GM19463 (cell line): Measurements from ENCODE around the gene RER1.
"Not testable (repeated sequence)": the region's sequence is repeated elsewhere in the genome, so short reads cannot be mapped to it uniquely, and the experiment has no call there.

Experiments
- ATAC-seq: cut with Tn5 transposase; IDR thresholded peaks from one replicate; pipeline ENCODE4 v1.9.1; 2021; ENCODE audit warnings: mild to moderate bottlenecking, moderate library complexity; ENCODE audit not compliant: unreplicated experiment

The RER1 gene

DNA sequence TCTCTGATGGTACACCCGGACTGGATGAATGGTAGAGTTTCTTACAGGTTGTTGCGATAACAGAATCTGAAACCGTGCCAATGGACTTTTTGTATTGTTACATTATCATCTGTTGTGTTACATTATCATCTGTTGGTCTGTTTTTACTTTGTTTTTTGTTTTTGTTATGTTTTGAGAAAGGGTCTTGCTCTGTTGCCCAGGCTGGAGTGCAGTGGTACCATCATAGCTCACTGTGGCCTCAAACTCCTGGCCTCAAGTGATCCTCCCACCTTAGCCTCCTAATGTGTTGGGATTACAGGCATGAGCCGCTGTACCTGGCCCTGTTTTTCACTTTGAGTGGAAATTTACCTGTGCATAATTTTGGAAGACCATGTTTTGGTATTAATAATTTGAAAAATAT lies 30.9 kb downstream of the RER1 start:
- no peak for ATAC-seq

DNA sequence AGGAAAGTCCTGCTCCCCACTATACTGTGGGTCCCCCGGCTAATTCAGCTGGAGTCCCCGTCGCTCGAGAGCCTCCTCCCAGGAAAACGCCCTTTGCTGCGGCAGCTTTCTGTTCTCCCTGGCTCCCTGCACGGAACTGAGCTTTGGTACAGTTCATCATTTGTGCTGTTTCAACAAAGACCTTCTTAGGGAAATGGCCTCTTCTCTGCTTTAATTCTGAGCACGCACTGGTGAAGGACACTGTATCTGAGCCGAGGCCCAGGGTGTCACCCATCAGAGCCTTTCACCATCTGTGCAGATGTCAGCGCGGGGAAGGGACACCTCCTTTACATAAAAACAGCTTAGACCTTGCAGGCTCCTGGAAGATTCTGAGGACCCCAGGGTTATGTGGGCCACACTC lies 34.3 kb downstream of the RER1 start:
- ATAC-seq, result no peak

DNA sequence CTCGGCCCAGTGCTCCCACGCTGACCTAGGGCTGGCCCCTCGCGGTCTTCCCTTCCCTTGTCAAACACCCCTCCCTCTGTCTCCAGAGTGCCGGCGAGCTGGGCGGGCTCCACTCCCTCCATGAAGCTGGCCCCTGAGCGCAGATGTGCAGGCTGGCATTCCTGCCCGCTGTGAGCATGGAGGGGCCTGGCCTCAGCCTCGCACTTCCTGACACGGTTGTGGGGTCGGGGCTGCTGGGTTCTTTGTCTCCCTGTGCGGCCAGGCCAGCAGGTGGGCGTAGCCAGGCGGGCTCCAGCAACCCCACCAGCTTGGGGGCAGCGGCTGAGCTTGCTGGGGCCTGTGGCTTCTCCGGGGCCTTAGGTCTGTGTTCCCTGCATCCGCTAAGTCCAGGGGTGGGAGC lies 34.9 kb downstream of the RER1 start:
- no peak for ATAC-seq

DNA sequence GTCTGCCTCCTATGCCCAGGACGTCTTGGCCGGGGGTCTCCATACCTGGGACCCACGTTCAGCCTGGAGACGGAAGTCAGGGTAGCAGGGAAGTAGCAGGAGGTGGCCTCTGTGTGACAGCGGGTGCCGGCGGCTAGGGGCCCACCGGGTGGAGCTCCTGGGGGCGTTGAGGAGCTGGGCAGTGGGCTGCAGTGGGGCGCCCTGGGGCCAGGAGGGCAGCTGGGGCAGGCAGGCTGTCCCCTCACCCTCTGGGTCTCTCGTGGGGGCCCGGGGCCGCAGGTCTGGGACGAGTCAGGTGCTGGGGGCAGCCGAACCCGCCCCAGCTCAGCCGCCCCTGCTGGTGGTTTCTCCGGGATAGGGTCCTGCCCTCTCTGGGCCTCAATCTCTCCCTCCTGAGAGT lies 35.4 kb downstream of the RER1 start:
- no peak for ATAC-seq

DNA sequence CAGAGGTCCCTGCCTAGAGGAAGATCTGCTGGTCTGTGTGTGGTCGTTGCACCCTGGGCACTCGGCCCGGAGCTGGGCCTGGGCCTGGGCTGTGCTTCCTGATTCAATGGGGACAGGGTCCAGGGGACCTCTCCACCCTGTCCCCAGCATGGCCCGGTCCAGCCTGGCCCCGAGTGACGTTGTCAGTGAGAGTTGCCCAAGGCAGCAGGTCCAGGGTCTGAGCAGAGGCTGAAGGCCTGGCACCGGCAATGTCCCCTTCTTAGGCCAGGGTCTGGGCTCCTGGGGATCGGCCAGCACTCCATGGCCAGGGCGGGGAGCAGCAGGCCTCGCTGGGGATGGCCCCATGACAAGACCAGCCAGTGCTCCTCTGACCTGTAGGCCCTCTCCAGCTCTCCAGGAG lies 36.3 kb downstream of the RER1 start:
- no peak for ATAC-seq

DNA sequence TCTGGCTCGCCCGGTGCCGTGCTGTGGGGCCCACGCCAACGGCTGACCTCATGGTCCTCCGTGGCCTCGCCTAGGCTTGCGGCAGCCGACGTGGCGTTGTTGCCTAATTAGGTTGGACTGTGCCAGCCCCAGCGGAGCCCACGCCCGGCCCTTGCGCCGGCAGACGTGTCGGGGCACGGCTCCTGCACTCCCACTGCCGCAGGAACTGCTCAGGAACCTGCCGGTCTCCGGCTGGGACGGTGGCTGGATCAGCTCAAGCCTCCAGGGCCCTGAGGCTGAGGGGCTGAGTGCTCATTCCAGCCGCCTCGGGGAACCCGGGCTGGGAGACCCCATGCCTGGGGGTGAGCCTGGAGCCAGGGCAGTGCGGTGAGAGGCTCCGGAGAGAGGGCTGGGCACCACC lies 36.8 kb downstream of the RER1 start:
- ATAC-seq, result no peak

DNA sequence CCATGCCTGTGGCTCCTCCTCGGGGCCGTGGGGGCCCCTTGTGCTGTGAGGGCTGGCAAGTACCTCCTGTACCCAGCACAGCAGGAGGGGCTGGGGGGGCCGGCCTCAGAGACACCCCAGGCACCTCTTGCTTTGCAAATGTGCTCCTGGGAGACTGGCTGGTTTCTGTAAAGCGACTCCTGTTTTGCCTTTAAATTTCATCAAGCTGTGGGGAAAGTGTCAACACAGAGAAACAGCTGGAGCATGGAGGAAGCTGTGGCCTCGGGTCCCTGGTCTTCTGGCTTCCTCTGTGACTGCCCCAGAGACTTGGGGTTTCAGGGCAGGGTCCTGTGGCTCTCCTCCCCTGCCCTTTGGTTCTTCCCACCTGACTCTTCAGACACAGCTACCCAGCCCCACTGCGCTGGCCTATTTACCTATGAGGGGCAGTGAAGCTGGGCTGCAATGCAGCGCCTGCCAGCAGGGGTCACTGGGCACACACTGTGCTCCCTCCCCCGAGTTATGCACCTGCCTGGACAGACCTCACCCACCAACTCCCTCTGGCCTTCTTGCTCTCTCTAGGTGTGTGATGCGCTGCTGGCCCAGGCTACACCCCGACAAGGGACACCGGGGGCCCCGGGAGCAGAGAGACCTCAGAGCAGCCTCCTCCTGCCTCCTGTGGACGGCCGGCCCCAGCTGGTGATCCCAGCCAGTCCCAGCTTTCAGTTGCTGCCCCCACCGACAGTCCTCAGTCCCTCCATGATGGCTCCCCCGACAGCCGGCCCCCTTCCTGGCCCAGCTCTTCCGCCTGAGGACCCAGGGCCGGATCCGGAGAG lies 38.3 kb downstream of the RER1 start:
- no peak for ATAC-seq

DNA sequence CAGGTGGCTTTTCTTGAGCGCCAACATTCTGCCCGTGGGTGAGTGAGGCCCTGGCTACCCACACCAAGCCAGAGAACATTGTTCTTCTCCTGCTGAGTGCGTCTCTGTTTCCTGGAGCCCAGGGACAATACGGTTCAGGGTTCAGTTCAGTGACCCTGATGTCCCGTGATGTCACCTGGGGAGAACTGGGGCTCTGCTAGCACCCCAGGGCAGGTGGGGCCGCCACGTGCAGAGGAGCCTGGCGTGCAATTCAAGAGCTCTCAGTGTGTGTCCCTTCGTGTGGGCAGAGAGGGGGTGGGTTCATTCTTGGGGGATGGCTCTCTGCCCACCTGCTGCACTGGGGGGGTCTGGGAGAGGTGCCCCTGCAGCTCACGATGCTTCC lies 38.9 kb downstream of the RER1 start:
- ATAC-seq, result no peak

DNA sequence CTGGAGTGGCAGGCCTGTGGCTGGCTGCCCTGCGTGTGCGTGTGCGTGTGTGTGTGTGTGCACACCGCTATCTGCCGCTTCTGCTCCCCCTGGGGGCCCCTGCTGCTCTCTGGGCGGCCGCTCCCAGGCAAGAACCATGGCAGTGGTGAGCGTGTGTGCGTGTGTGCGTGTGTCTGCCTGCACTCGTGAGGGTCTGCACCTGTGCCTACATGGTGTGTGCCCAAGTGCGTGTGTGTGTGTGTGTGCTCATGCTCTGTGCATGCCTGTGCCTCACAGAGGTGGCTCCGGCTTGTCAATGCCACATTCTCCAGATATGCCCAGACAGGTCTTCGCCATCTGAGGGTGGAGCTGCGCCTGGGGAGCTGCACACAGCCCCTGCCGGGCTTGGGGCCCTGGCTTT lies 39.5 kb downstream of the RER1 start:
- ATAC-seq, result no peak

DNA sequence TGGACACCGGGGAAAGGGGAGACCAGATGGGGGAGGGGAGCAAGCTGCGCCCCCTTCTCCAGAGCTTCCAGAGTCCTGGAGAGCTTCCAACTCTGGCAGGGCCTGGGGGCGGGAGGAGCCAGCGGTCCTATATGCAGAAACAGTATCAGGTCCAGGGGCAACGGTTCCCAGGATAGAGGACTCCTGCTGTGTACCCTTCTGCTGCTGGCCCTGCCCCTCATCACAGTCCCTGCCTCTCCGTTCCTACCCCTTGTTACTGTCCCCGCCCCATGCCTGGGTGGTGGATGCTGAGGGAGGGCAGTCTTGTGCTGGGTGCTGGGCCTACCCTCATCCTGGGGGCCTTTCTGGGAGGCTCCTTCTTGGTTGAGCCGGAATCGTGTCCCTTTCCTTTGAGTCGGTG lies 39.9 kb downstream of the RER1 start:
- ATAC-seq, result no peak

DNA sequence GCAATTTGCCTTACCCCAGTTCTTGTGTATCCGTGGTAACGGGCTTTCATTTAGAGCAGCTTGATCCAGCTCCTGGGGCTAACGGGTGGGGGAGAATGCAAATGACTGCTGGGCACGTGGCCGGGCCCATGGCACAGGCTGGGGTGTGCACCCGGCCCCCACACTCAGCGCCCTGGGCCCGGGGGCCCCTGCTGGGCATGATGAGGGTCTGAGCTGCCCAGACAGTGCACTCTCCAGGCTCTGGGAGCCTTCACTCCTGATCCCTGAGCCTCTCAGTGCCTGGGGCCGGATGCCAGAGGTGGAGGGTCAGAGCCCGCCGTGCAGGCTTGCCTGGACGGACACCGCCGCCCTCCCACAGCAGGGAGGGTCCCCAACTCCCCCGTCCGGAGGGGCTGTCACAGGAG lies 40.8 kb downstream of the RER1 start:
- ATAC-seq, result no peak

DNA sequence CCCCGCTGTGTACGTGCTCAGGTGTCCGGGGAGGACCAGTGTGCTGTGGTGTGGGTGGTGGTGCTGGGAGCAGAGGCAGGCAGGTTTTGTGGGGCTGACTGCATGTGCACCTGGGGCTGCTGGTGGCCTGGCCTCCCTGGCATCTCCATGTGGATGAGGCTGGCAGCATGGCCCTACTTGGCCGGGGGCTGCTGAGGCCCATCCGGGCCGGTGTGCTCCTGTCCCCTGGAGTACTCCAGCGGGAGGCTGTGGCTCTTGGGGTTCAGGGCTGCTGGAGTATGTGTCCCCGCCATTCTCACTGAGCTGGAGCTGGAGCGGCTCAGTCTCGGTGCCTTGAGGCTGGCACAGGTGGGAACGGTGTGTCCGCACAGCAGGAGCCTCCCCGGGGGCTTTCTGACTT lies 41.6 kb downstream of the RER1 start:
- ATAC-seq, result no peak

DNA sequence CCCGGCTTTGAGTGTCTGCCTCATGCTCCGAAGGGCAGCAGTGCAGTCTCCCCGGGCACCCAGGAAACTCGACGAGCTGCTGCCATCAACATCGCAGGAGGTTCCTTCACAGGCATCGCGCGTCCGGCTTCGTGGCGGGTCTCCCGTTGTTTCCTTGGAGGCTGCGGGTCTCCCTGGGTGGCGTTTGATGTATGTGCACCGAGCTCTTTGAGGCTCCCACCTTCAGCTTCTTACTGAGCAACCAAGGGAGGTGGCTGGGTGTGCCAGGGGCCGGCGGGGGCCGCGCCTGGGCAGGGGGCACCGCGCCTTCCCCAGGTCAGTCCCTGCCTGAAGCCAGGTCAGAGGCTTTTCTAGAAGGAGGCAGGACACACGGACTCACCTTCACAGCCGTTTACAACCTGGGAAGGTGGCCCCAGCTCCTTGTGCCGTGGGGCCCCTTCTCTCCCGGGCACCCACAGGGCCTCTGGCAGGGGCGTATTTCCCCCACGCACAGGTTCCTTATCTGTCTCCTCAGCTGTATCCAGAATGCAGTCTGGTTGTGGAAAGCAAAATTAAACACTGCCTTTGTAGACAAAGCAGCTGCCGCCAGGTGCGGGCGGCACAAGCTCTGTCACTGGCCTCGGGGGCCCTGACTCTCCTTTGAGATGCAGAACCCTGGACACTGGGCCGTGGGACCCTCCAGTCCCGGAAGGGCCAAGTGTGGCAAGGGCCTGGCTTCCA lies 42.5 kb downstream of the RER1 start:
- ATAC-seq, result no peak

DNA sequence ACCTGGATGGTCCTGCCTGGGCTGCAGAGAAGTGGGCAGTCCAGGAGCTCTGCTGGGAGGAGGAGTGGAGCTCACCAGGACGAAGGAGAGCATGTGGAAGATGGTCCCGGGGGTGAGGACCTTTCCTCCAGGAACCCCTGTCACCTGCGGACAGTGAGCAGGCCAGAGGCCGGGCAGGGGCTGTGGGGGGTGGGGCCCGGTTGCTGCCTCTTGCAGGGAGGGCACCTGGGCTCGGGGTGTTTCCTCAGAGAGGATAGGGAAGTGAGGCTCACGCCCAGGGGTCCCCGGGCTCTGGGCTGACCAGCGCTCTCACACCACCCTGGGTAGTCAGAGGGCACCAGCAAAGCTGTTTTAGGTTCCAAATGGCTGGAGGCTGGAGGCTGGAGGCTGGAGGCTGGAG lies 43.5 kb downstream of the RER1 start:
- no peak for ATAC-seq

DNA sequence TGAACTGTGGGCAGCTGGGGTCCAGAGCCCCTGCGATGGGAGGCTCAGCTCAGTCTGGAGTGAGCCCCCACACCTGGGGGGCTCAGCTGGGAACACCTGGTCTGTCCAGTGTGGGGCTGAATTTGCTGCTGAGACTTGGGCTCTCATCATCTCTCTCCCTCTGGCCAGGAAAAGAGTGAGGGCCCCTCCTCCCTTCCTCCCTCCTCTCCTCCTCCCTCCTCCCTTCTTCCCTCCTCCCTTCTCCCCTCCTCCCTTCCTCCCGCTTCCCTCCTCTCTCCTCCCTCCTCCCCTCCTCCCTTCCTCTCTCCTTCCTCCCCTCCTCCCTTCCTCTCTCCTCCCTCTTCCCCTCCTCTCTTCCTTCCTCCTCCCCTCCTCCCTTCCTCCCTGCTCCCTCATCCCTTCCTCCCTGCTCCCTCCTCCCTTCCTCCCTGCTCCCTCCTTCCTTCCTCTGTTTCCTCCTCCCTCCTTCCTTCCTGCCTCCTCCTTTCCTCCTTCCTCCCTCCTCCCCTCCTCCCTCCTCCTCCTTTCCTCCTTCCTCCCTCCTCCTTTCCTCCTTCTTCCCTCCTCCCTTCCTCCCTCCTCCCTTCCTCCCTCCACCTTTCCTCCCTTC lies 44.2 kb downstream of the RER1 start:
- no peak for ATAC-seq

DNA sequence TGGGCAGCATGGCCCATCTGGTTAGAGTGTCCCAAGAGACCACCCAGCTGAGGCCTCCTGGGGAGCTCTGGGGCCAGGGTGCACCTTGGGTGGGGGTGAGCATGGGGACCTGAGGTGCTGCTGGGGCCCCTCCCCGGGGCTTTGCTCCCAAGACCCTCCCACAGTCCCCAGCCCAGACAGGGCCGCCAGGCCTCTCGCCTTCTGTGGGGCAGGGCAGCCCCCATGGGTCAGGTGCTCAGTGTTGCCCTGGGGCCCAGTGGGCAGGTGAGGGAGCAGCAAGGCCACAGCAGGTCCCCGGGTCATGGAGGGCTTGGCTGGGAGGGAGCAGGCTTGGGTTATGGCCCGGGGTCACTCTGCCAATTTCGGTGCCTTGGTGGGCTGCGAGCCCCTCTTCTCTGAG lies 45.2 kb downstream of the RER1 start:
- no peak for ATAC-seq

DNA sequence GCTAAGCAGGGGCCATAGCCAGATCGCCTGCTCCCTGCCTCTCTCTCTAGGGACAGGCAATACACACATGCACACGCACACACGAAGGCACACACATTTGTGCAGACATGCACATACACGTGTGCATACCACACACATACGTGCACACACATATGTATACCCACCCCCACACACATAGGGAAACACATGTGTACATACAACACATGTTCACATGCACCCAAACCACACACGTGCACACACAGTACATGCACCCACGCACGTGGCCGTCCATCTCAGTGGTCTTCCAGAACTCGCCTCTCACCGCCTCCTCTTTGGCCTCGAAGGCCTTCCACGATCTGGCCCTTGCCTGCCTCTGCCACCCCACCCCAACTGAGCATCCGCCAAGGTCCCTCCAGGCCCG lies 46.0 kb downstream of the RER1 start:
- no peak for ATAC-seq

DNA sequence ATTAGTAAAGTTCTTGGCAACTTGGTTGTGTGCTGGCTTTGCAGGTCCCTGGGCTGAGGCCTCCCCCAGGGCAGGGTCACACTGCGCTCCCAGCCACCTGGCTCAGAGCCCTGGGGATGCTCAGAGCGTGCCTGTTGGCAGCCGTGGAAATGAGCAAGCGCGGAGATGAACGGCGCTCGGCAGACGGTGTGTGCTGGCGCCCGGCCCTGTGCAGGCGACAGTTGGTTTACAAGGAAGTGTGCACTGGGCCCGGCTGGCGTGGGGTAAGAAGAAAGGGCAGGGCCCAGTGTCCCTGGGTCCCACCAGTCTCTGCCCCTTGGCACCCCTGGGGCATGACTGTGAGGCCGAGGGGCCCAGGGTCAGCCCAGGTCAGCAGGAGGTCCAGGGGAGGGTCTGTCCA lies 46.4 kb downstream of the RER1 start:
- no peak for ATAC-seq

DNA sequence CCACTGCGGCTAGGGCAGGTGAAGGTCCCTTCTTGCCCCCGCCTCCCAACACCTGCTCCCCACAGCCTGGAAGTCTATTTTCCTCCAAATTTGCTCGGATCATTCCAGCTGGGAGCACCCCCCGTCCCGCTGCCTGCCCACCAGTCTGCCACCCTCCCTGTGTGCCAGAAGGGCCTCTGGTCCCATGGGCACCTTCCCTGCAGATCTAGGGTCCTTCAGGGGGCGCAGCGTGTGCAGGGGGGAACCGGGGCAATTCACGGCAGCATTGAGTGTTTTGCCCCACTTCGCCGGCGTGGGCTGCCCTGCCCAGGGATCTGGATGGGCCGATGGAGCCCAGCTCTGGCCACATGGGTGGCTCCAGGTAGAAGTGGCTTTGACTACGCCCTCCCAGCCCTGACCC lies 47.0 kb downstream of the RER1 start:
- ATAC-seq, result no peak

DNA sequence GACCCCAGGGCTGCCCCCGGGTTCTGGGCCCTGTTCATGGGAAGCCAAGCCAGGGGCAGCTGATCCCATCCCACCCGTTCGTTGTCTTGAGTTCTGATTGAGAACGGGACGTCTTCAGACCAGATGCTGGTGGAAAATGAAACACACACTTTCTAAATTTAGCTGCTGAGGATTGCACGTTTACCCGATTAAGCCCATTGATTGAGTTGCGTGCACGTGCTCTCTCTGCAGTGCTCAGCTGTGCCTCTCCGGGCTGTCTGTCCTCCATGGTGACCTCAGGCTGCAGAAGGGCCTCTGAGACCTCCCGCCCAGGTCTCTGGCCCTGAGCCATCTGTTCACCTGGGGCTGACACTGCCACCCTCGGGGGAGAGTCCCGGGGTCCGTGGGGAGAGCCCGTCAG lies 47.7 kb downstream of the RER1 start:
- no peak for ATAC-seq

DNA sequence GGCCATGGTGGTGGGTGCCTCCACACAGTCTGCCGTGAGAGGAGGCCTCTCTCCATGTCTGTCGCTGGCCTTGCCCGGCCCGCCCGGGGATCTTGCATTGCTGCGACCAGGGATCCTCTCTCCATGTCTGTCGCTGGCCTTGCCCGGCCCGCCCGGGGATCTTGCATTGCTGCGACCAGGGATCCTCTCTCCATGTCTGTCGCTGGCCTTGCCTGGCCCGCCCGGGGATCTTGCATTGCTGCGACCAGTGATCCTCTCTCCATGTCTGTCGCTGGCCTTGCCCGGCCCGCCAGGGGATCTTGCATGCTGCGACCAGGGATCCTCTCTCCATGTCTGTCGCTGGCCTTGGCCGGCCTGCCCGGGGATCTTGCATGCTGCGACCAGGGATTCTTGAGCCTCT lies 48.7 kb downstream of the RER1 start:
- ATAC-seq, result not testable (repeated sequence)

DNA sequence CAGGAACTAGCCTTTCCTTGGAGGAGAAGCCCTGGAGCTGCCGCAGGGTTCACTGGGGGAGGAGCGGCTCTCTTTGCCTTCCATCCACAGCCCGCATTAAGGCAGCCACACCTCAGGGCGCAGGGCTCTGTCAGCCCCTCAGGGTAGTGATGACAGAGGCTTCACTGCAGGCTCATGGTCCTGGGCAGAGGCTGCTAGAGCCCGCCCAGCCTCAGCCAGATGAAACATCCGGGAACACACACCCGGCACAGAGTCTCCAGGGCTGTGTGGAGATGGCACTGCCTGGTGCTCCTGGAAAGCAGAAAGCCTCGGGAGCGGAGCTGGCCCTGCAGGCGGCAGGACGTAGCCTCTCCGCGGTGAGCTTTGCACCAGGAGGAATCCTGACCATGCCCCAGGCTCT lies 50.1 kb downstream of the RER1 start:
- no peak for ATAC-seq
